Ascending aorta (tissue), 2 donors: ENCODE results near the gene PPOX. TPM values are rescaled to one million over a fixed set of nuclear protein-coding genes. Genes with fewer than 3 reads are reported as not detected.
A peak's percentile ranks its signal among the peaks of the same experiment; 100 is the strongest.

Experiments
- DNase-seq, 2 donors: peaks; one replicate each; pipeline ENCODE4 v3.0.0-alpha.2; 2019; ENCODE audit warnings: low spot score in 2 of 2
- H3K27ac ChIP-seq, 2 donors: fragments of 200-600 bp; sonication (generic); one replicate each; pipeline ENCODE4 v1.5.1; 2016 to 2017; ENCODE audit warnings: mild to moderate bottlenecking in 1 of 2
- H3K27me3 ChIP-seq: fragments of 200-600 bp; sonication (generic); one replicate; pipeline ENCODE4 v1.5.1; 2017
- H3K36me3 ChIP-seq, 2 donors: fragments of 200-600 bp; sonication (generic); one replicate each; pipeline ENCODE4 v1.5.1; 2016
- H3K4me1 ChIP-seq, 2 donors: fragments of 200-600 bp; sonication (generic); one replicate each; pipeline ENCODE4 v1.5.1; 2016 to 2017; ENCODE audit warnings: mild to moderate bottlenecking in 1 of 2
- H3K4me3 ChIP-seq, 2 donors: fragments of 200-600 bp; sonication (generic); one replicate each; pipeline ENCODE4 v1.5.1; 2016 to 2017; ENCODE audit warnings: mild to moderate bottlenecking in 1 of 2
- H3K9me3 ChIP-seq, 2 donors: fragments of 200-600 bp; sonication (generic); one replicate each; pipeline ENCODE4 v1.5.1; 2016
- intact Hi-C: fragments of 100-400 bp; cut with DNase I; formaldehyde crosslinking; loops from one replicate; pipeline ENCODE4 v1.15.1; 2023
- total RNA-seq: library from RNA; depleted of rRNA; stranded (reverse); fragments of >200 nt; gene quantifications from one replicate; pipeline ENCODE4 v1.1.0, GENCODE V29; 2016
- TF ChIP-seq, protein P1 (sequence below), 3 experiments: fragments of 200-600 bp in 2 of 3; fragments of 450-650 bp in 1 of 3; sonication (generic) in 2 of 3; IDR thresholded peaks; one replicate each; pipeline ENCODE4 v1.5.1; 2016 to 2019; ENCODE audit warnings: antibody characterized with exemption in 3 of 3, mild to moderate bottlenecking in 1 of 3, moderate library complexity in 1 of 3

PPOX gene
- total RNA-seq, 1 donor from 2014 or later: 4.8 TPM

DNA sequence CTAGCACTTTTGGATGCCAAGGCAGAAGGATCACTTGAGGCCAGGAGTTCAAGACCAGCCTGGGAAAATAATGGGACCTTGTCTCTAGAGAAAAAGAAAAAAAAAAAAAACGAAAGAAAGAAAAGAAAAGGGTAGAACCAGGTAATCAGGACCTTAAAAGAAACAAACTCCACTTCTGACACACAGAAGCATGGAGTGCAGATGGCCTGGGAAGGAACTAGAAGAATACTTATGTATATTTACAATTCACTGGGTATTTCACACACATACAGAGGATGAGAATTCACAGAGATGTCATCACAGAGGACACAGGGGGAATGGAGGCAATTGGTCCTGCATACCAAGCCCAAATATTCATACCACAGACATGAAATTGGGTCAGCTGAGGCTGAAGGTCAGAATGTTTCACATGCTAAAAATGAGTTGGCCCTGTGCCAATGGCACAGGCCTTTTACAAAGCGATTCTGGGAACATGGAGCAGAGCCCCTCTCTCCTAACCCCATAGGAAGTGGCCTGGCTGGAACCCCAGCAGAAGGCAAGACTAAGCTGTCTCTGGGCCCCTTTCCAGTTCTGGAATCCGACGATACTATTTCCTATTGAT, 6.7 kb downstream of the PPOX start:
- H3K4me3 ChIP-seq: no peak overlapping the region
- peak overlapping the region in 1 of 2 donors; percentile 22 for H3K27ac ChIP-seq
- peaks cover 47 to 64% of the 10 kb centered on the region in 2 donors for H3K36me3 ChIP-seq
- H3K4me1 ChIP-seq: peaks cover 0 to 17% of the 10 kb centered on the region in 2 donors
- no peaks in the 10 kb centered on the region for H3K9me3 ChIP-seq
- no peak for DNase-seq
- no peaks in the 10 kb centered on the region for H3K27me3 ChIP-seq
- intact Hi-C loops: no loop called here
- TF ChIP-seq, protein P1, sequence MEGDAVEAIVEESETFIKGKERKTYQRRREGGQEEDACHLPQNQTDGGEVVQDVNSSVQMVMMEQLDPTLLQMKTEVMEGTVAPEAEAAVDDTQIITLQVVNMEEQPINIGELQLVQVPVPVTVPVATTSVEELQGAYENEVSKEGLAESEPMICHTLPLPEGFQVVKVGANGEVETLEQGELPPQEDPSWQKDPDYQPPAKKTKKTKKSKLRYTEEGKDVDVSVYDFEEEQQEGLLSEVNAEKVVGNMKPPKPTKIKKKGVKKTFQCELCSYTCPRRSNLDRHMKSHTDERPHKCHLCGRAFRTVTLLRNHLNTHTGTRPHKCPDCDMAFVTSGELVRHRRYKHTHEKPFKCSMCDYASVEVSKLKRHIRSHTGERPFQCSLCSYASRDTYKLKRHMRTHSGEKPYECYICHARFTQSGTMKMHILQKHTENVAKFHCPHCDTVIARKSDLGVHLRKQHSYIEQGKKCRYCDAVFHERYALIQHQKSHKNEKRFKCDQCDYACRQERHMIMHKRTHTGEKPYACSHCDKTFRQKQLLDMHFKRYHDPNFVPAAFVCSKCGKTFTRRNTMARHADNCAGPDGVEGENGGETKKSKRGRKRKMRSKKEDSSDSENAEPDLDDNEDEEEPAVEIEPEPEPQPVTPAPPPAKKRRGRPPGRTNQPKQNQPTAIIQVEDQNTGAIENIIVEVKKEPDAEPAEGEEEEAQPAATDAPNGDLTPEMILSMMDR (IDR thresholded peaks at IDR 0.05): no peak

DNA sequence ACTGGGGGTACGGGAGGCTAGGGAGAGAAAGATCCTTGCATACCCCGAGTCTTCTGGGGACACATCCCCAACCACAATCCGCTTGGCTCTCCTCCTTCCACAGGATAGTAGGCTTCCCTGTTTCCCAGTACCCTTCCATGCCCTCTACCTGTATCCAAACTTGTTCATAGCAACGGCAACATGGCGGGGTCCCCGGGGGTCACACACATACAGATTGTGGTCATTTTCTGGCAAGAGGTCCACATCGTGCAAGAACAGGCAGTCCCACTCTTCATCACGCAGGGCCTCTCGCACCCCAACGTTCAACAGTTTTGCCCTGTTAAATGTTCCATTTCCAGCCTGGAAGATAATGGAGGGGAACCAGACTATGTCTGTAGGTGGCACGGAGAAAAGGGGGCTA, 7.5 kb downstream of the PPOX start:
- no peaks in the 10 kb centered on the region for H3K9me3 ChIP-seq
- intact Hi-C loops: no loop called here
- H3K4me3 ChIP-seq: no peak overlapping the region
- DNase-seq: no peak
- peak overlapping the region in 1 of 2 donors; percentile 22 for H3K27ac ChIP-seq
- TF ChIP-seq, protein P1 (IDR thresholded peaks at IDR 0.05): no peak
- no peaks in the 10 kb centered on the region for H3K27me3 ChIP-seq
- peaks cover 0 to 19% of the 10 kb centered on the region in 2 donors for H3K4me1 ChIP-seq
- H3K36me3 ChIP-seq: peaks cover 47 to 63% of the 10 kb centered on the region in 2 donors

DNA sequence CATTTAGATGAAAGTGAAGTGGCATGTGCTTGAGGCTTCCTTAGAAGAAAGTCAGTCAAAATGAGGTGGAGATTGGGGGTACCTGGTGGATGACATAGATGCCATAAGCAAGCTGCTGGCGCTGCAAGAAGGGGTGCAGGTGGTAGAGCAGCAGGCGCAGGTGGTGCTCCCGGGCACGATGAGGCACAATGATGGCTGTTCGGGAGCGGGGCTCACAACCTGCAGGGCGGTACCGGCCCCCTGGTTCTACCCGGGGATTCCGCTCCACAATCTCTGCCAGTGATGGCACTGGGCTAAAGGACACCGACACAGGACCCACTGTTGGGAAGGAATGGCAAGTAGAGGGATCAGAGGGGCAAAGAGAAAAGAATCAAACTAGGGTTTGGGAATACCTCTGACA, 8.7 kb downstream of the PPOX start:
- Histone ChIP-seq H3K9me3 (no peaks in the 10 kb centered on the region), H3K4me1 (peaks cover 0 to 19% of the 10 kb centered on the region in 2 donors), H3K27me3 (no peaks in the 10 kb centered on the region), H3K4me3 (no peak overlapping the region), H3K36me3 (peaks cover 41 to 52% of the 10 kb centered on the region in 2 donors), H3K27ac (no peak overlapping the region)
- DNase-seq: no peak
- TF ChIP-seq, protein P1 (IDR thresholded peaks at IDR 0.05): no peak
- intact Hi-C loops: no loop called here

DNA sequence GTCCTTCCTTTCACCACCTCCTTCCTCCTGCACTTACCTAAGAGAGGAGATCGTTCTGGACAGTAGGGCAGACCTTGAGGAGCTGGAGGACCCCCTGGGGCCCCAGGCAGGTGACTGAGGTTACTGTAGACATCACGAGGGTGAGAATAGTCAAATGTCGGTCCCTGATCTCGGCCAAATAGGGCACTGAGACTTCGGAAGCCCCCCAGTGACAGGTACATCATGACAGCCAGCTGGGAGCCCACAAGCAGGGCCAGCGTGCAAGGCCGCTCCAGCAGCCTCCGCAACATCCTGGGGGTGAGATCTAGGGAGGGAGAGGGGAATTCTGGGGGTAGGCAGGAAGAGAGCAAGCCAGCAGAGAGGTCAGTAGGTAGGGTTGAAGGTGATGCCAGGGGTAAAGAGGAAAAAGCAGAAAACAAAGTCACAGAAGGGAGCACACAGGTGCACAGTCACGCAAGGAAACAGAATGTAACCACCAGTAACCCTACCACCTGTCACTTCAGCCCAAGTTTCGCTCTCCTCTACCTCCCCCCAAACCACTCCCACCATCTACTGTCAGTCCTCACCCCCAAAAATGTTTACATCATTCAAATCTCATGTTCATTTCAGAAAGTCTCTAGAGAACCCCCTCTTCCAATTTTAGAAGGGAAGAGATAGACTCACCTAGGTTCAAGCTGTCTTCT, 9.7 kb downstream of the PPOX start:
- DNase-seq: no peak
- H3K36me3 ChIP-seq: peaks cover 33 to 43% of the 10 kb centered on the region in 2 donors
- TF ChIP-seq, protein P1 (IDR thresholded peaks at IDR 0.05): no peak
- H3K27ac ChIP-seq: peak overlapping the region; percentile 87 to 96
- peak overlapping the region in 1 of 2 donors; percentile 93 for H3K4me3 ChIP-seq
- H3K27me3 ChIP-seq: no peaks in the 10 kb centered on the region
- intact Hi-C loops: no loop called here
- H3K4me1 ChIP-seq: peaks cover 0 to 19% of the 10 kb centered on the region in 2 donors
- no peaks in the 10 kb centered on the region for H3K9me3 ChIP-seq

DNA sequence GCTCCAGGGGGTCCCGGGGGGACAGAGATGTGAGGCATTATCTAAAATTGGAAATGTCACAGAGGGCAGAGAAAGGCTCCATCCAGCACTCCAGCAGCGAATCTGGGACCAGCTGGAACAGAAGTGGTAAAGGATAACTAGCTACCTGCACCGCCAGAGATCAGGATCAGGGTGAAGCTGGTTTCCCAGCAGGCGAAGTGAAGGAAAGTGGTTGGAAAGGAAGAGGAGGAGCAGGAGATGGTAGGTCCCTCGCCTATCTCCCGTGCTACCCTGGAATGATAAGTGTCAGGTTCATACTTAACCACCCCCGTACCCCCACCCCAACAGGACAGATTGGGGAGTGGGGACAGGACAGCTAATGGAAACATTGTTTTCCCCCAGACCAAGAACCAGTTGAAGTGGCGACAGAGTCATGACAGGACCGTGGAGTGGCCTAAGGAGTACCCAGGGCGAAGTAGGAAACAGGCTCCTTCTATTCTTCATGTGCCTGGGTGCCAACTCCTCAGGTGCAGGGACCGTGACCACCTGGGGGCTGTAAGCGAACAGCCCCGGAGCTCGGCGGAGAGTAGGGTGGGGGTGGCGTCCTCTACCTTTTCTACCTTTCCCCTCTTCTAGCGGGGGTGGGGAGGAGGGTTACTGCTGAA, 10.4 kb downstream of the PPOX start:
- no peak for DNase-seq
- TF ChIP-seq, protein P1 (IDR thresholded peaks at IDR 0.05): no peak
- Histone ChIP-seq H3K4me3 (peak overlapping the region; percentile 79 to 93), H3K27ac (peak overlapping the region; percentile 87 to 96), H3K9me3 (no peaks in the 10 kb centered on the region), H3K4me1 (peaks cover 0 to 19% of the 10 kb centered on the region in 2 donors), H3K27me3 (no peaks in the 10 kb centered on the region), H3K36me3 (peaks cover 26 to 37% of the 10 kb centered on the region in 2 donors)
- intact Hi-C loops: loop anchor here (1.0 kb wide), 4 partner anchors 10 to 26 kb away; partner anchors contain the start of genes NDUFS2, PPOX, UFC1 and USP21
